Kidney (tissue), 14 donors: ENCODE results near the gene FAM81A. TPM values are rescaled to one million over a fixed set of nuclear protein-coding genes. Genes with fewer than 3 reads are reported as not detected.

ENCODE experiments used
- DNase-seq, 5 donors: peaks; one replicate each; pipeline ENCODE4 v3.0.0-alpha.2; 2013 to 2020
- FAIRE-seq: peaks from 2 replicates; lab custom pipeline; 2012; peaks lifted over from hg19 to GRCh38; lab: Jason Lieb, UNC
- H3K27ac ChIP-seq, 2 donors: one replicate each; pipeline ENCODE4 v1.7.0; 2013; ENCODE audit warnings: low read depth in 2 of 2, low read length in 2 of 2, inconsistent platforms in 1 of 2
- H3K27me3 ChIP-seq: one replicate; pipeline ENCODE4 v1.7.1; 2013; ENCODE audit warnings: low read length, inconsistent platforms; ENCODE audit not compliant: control insufficient read depth, insufficient read depth
- H3K36me3 ChIP-seq, 3 donors: one replicate each; pipeline versions ENCODE4 v1.7.0 to v1.7.1; 2013; ENCODE audit warnings: low read length in 3 of 3, control low read depth in 1 of 3, inconsistent platforms in 1 of 3; ENCODE audit not compliant: insufficient read depth in 3 of 3, control insufficient read depth in 2 of 3
- H3K4me1 ChIP-seq, 3 donors: one replicate each; pipeline versions ENCODE4 v1.7.0 to v1.7.1; 2013; ENCODE audit warnings: low read length in 3 of 3, inconsistent platforms in 1 of 3, low read depth in 1 of 3; ENCODE audit not compliant: control insufficient read depth in 2 of 3, insufficient read depth in 2 of 3
- H3K4me3 ChIP-seq, 3 donors: one replicate each; pipeline versions ENCODE4 v1.7.0 to v1.8.1; 2013; ENCODE audit warnings: low read length in 3 of 3, control low read depth in 1 of 3, inconsistent platforms in 1 of 3
- H3K9ac ChIP-seq, 3 donors: one replicate each; pipeline versions ENCODE4 v1.7.0 to v1.7.1; 2013; ENCODE audit warnings: low read length in 3 of 3, control low read depth in 1 of 3, inconsistent platforms in 1 of 3
- H3K9me3 ChIP-seq, 3 donors: one replicate each; pipeline versions ENCODE4 v1.7.0 to v1.7.1; 2013; ENCODE audit warnings: low read length in 3 of 3, control low read depth in 1 of 3, inconsistent platforms in 1 of 3; ENCODE audit not compliant: control insufficient read depth in 2 of 3, insufficient read depth in 1 of 3
- CTCF ChIP-seq: IDR thresholded peaks from 3 replicates; pipeline ENCODE4 v1.5.1; 2012; ENCODE audit warnings: mild to moderate bottlenecking, moderate library complexity, borderline replicate concordance; ENCODE audit not compliant: insufficient read depth; ENCODE audit errors: extremely low read depth
- intact Hi-C: fragments of 100-400 bp; cut with DNase I; formaldehyde crosslinking; loops from one replicate; pipeline ENCODE4 v1.11.1; 2022
- polyA plus RNA-seq: library from polyadenylated mRNA; stranded (reverse); fragments of 350-450 nt; fragmentation: Illumina TruSeq; extraction: RNeasy Lipid Tissue Mini Kit (QIAGEN cat#74804); gene quantifications from one replicate; pipeline ENCODE4 v1.2.3, GENCODE V29; 2014; ENCODE audit warnings: low read depth, low replicate concordance; ENCODE audit not compliant: insufficient read depth
- total RNA-seq: library from RNA; stranded (reverse); fragmentation: NEBNext Ultra II Directional; extraction: Animal tissue kit (Norgen Biotek cat#: 25700); gene quantifications from one replicate; pipeline ENCODE4 v1.2.1, GENCODE V29; 2021
- donor health status: control.
- donor health status: control.
- donor health status: control.
- donor health status: control.
- donor health status: control.
- donor health status: DM: yes; HTN: yes; CAD: no.
- donor health status: Normal renal cell carcinoma (clear cell type).

FAM81A gene
- total and polyA plus RNA-seq, 2 donors from 2014 or later, result 10.4 TPM

- H3K9me3 ChIP-seq, result no peaks in the 10 kb centered on the region
- intact Hi-C loops, result no loop called here
- no peak for FAIRE-seq
- DNase-seq, result no peak
- no peaks in the 10 kb centered on the region for H3K27me3 ChIP-seq
- TF ChIP-seq CTCF, result no peak
- H3K9ac ChIP-seq, result no peak overlapping the region
- no peaks in the 10 kb centered on the region for H3K4me1 ChIP-seq
- H3K27ac ChIP-seq, result no peak overlapping the region
- H3K36me3 ChIP-seq, result no peaks in the 10 kb centered on the region
- H3K4me3 ChIP-seq, result no peak overlapping the region
Measured at GRCh38 chr15:59562448-59563186, 124.6 kb downstream of the FAM81A start.

GRCh38 chr15:59565299-59565698, 127.3 kb downstream of the FAM81A start:
- no peak for TF ChIP-seq CTCF
- H3K4me1 ChIP-seq, result no peaks in the 10 kb centered on the region
- FAIRE-seq (no peak), DNase-seq (no peak)
- no peaks in the 10 kb centered on the region for H3K9me3 ChIP-seq
- no peak overlapping the region for H3K27ac ChIP-seq
- no peak overlapping the region for H3K9ac ChIP-seq
- H3K27me3 ChIP-seq, result no peaks in the 10 kb centered on the region
- intact Hi-C loops, result no loop called here
- H3K4me3 ChIP-seq, result no peak overlapping the region
- H3K36me3 ChIP-seq, result no peaks in the 10 kb centered on the region

- Histone ChIP-seq H3K9me3 (no peaks in the 10 kb centered on the region), H3K4me1 (no peaks in the 10 kb centered on the region), H3K27me3 (no peaks in the 10 kb centered on the region), H3K4me3 (no peak overlapping the region), H3K36me3 (no peaks in the 10 kb centered on the region), H3K9ac (no peak overlapping the region), H3K27ac (no peak overlapping the region)
- intact Hi-C loops, result no loop called here
- FAIRE-seq, result no peak
- no peak for TF ChIP-seq CTCF
- DNase-seq, result no peak
Measured at GRCh38 chr15:59567324-59567723, 129.3 kb downstream of the FAM81A start.
